Glutamatergic neuron (in vitro differentiated cells): ENCODE data around the gene RREB1. TPM values are rescaled to one million over a fixed set of nuclear protein-coding genes. Genes with fewer than 3 reads are reported as not detected.

Experiments used
- DNase-seq: peaks from one replicate; pipeline ENCODE4 v3.0.0; 2022
- H3K27ac Mint-ChIP-seq: one replicate; pipeline ENCODE4 v1.8.0; 2020; ENCODE audit warnings: mild to moderate bottlenecking, mixed read lengths, inconsistent platforms; ENCODE audit not compliant: unreplicated experiment
- H3K27me3 Mint-ChIP-seq: one replicate; pipeline ENCODE4 v1.8.0; 2020; ENCODE audit warnings: mild to moderate bottlenecking, moderate library complexity, mixed read lengths, inconsistent platforms; ENCODE audit not compliant: unreplicated experiment
- H3K36me3 Mint-ChIP-seq: one replicate; pipeline ENCODE4 v1.8.0; 2020; ENCODE audit warnings: mild to moderate bottlenecking, mixed read lengths, inconsistent platforms; ENCODE audit not compliant: unreplicated experiment
- H3K4me1 Mint-ChIP-seq: one replicate; pipeline ENCODE4 v1.8.0; 2020; ENCODE audit warnings: mild to moderate bottlenecking, low read depth, mixed read lengths, inconsistent platforms; ENCODE audit not compliant: unreplicated experiment
- H3K4me3 Mint-ChIP-seq: one replicate; pipeline ENCODE4 v1.8.0; 2020; ENCODE audit warnings: mild to moderate bottlenecking, mixed read lengths, inconsistent platforms; ENCODE audit not compliant: unreplicated experiment
- H3K9me3 Mint-ChIP-seq: one replicate; pipeline ENCODE4 v1.8.0; 2020; ENCODE audit warnings: mild to moderate bottlenecking, moderate library complexity, mixed read lengths, inconsistent platforms; ENCODE audit not compliant: unreplicated experiment
- CTCF ChIP-seq: fragments of 200-600 bp; sonication (generic); IDR thresholded peaks from one replicate; pipeline ENCODE4 v1.5.0; 2021; ENCODE audit not compliant: partially characterized antibody, unreplicated experiment
- total RNA-seq: library from RNA; stranded (reverse); fragmentation: NEBNext Ultra II Directional; extraction: Animal tissue kit (Norgen Biotek cat#: 25700); gene quantifications from one replicate; pipeline ENCODE4 v1.2.1, GENCODE V29; 2021; ENCODE audit not compliant: unreplicated experiment

Gene RREB1
- total RNA-seq, 1 donor from 2014 or later, result 3.4 TPM

- Mint-ChIP-seq H3K27ac (no peak overlapping the region), H3K4me1 (no peaks in the 10 kb centered on the region), H3K36me3 (no peaks in the 10 kb centered on the region), H3K9me3 (peaks cover 4% of the 10 kb centered on the region), H3K4me3 (no peak overlapping the region), H3K27me3 (peaks cover 2% of the 10 kb centered on the region)
- TF ChIP-seq CTCF, result no peak
- no peak for DNase-seq
These were observed 8.8 kb upstream of the RREB1 start for GRCh38 chr6:7098993-7099392.

GRCh38 chr6:7100072-7100752 lies 7.5 kb upstream of the RREB1 start:
- H3K4me3 Mint-ChIP-seq, result no peak overlapping the region

GRCh38 chr6:7100753-7101081 lies 7.0 kb upstream of the RREB1 start:
- TF ChIP-seq CTCF, result no peak
- no peak overlapping the region for H3K4me3 Mint-ChIP-seq
- peaks cover 2% of the 10 kb centered on the region for H3K27me3 Mint-ChIP-seq

More at GRCh38 chr6:7100072-7100752, 7.5 kb upstream of the RREB1 start:
- Mint-ChIP-seq H3K9me3 (peaks cover 4% of the 10 kb centered on the region), H3K36me3 (no peaks in the 10 kb centered on the region), H3K27ac (no peak overlapping the region), H3K4me1 (no peaks in the 10 kb centered on the region), H3K27me3 (peaks cover 2% of the 10 kb centered on the region)
- TF ChIP-seq CTCF, result no peak
- no peak for DNase-seq

GRCh38 chr6:7101290-7101689 lies 6.5 kb upstream of the RREB1 start:
- Mint-ChIP-seq H3K27ac (no peak overlapping the region), H3K27me3 (peaks cover 2% of the 10 kb centered on the region), H3K36me3 (no peaks in the 10 kb centered on the region), H3K4me1 (peaks cover 4% of the 10 kb centered on the region), H3K9me3 (peaks cover 4% of the 10 kb centered on the region), H3K4me3 (no peak overlapping the region)
- no peak for DNase-seq
- no peak for TF ChIP-seq CTCF

More at GRCh38 chr6:7100753-7101081, 7.0 kb upstream of the RREB1 start:
- DNase-seq, result no peak
- Mint-ChIP-seq H3K4me1 (no peaks in the 10 kb centered on the region), H3K36me3 (no peaks in the 10 kb centered on the region), H3K27ac (no peak overlapping the region), H3K9me3 (peaks cover 4% of the 10 kb centered on the region)

GRCh38 chr6:7104752-7105151 lies 3.0 kb upstream of the RREB1 start:
- Mint-ChIP-seq H3K9me3 (peaks cover 9% of the 10 kb centered on the region), H3K27ac (no peak overlapping the region), H3K4me1 (peaks cover 9% of the 10 kb centered on the region), H3K4me3 (no peak overlapping the region), H3K27me3 (peaks cover 5% of the 10 kb centered on the region), H3K36me3 (no peaks in the 10 kb centered on the region)
- TF ChIP-seq CTCF, result no peak
- DNase-seq, result no peak
